CD4-positive, alpha-beta T cell (primary cell): ENCODE results near the gene SLC15A4. TPM values are rescaled to one million over a fixed set of nuclear protein-coding genes. Genes with fewer than 3 reads are reported as not detected.

Experiments used
- ATAC-seq: fragments of 200-7000 bp; cut with Tn5 transposase; one replicate; pipeline ENCODE4 v1.10.0; 2022; ENCODE audit warnings: mild to moderate bottlenecking; ENCODE audit not compliant: poor library complexity
- CTCF ChIA-PET: fragments of 350-600 bp; sonication (Branson Sonifier 250); formaldehyde crosslinking; loops from one replicate; lab custom pipeline; 2021; ENCODE audit warnings: antibody characterized with exemption, inconsistent platforms; lab: Charles Lee
- POLR2A ChIA-PET: fragments of 350-600 bp; sonication (Branson Sonifier 250); formaldehyde crosslinking; loops from one replicate; lab custom pipeline; 2021; ENCODE audit warnings: antibody characterized with exemption, inconsistent platforms; lab: Charles Lee
- DNase-seq, 14 experiments: peaks; one replicate each; pipeline ENCODE4 v3.0.0-alpha.2; 2013 to 2020; ENCODE audit warnings: mixed read lengths in 2 of 14
- H3K27ac ChIP-seq, 2 donors: one replicate each; pipeline versions ENCODE4 v1.5.1 to v1.7.0; 2013; ENCODE audit warnings: low read length in 2 of 2, low read depth in 1 of 2, mild to moderate bottlenecking in 1 of 2
- H3K27me3 ChIP-seq, 2 experiments: 1 replicate in 1 of 2; 2 replicates in 1 of 2; pipeline versions ENCODE4 v1.6.1 to v1.7.0; 2013; ENCODE audit warnings: low read length in 2 of 2, control low read depth in 1 of 2, mild to moderate bottlenecking in 1 of 2, moderate library complexity in 1 of 2; ENCODE audit not compliant: insufficient read depth in 2 of 2, control insufficient read depth in 1 of 2
- H3K36me3 ChIP-seq: one replicate; pipeline ENCODE4 v1.6.1; 2013; ENCODE audit warnings: low read length, control low read depth; ENCODE audit not compliant: insufficient read depth
- H3K4me1 ChIP-seq: one replicate; pipeline ENCODE4 v1.6.1; 2013; ENCODE audit warnings: low read length, control low read depth; ENCODE audit not compliant: insufficient read depth
- H3K4me3 ChIP-seq: one replicate; pipeline ENCODE4 v1.5.1; 2013; ENCODE audit warnings: mild to moderate bottlenecking, low read length, moderate library complexity
- H3K9me3 ChIP-seq, 2 experiments: 1 replicate in 1 of 2; 2 replicates in 1 of 2; pipeline versions ENCODE4 v1.6.1 to v1.7.0; 2013; ENCODE audit warnings: low read length in 2 of 2, mild to moderate bottlenecking in 2 of 2, control low read depth in 1 of 2, moderate library complexity in 1 of 2; ENCODE audit not compliant: control insufficient read depth in 1 of 2, insufficient read depth in 1 of 2
- H3K27ac Mint-ChIP-seq: one replicate; pipeline ENCODE4 v1.8.0; 2020; ENCODE audit warnings: mixed read lengths
- H3K27me3 Mint-ChIP-seq: one replicate; pipeline ENCODE4 v1.8.0; 2021; ENCODE audit warnings: mixed read lengths
- H3K36me3 Mint-ChIP-seq: one replicate; pipeline ENCODE4 v1.8.0; 2021; ENCODE audit warnings: low read depth, mixed read lengths
- H3K4me1 Mint-ChIP-seq: one replicate; pipeline ENCODE4 v1.8.0; 2021; ENCODE audit warnings: low read depth, mixed read lengths
- H3K4me3 Mint-ChIP-seq: one replicate; pipeline ENCODE4 v1.8.0; 2020; ENCODE audit warnings: mild to moderate bottlenecking, mixed read lengths
- H3K9me3 Mint-ChIP-seq: one replicate; pipeline ENCODE4 v1.8.0; 2020; ENCODE audit warnings: mixed read lengths
- CTCF ChIP-seq: fragments of 200-600 bp; IDR thresholded peaks from one replicate; pipeline ENCODE4 v1.8.0; 2022; ENCODE audit warnings: antibody characterized with exemption, mild to moderate bottlenecking
- intact Hi-C, 2 experiments: fragments of 100-400 bp; cut with DNase I in 1 of 2; cut with micrococcal nuclease in 1 of 2; formaldehyde crosslinking; loops; one replicate each; pipeline versions ENCODE4 v1.15.1 to v1.9.0; 2023 to 2025; cut with DNase I, micrococcal nuclease
- total RNA-seq, 174 experiments: library from RNA in 2 of 174; stranded (reverse) in 2 of 174; gene quantifications; one replicate each; pipeline ENCODE4 v1.2.3 and lab custom pipeline; 2021 to 2026

The SLC15A4 gene
- total RNA-seq, 2 experiments from 2014 or later, result 18.4 to 18.5 TPM

- no peak overlapping the region for H3K4me3 Mint-ChIP-seq
- Histone ChIP-seq H3K4me1 (no peaks in the 10 kb centered on the region), H3K27me3 (peaks cover 11 to 26% of the 10 kb centered on the region in 2 experiments), H3K27ac (no peak overlapping the region), H3K4me3 (no peak overlapping the region), H3K9me3 (peaks cover 0 to 8% of the 10 kb centered on the region in 2 experiments), H3K36me3 (no peaks in the 10 kb centered on the region)
- TF ChIP-seq CTCF, result no peak
- no peak overlapping the region for H3K27ac Mint-ChIP-seq
- no peak for DNase-seq
- peaks cover 25% of the 10 kb centered on the region for H3K27me3 Mint-ChIP-seq
- no peak for ATAC-seq
- POLR2A ChIA-PET, result no interaction called here
- H3K9me3 Mint-ChIP-seq, result no peaks in the 10 kb centered on the region
- no peaks in the 10 kb centered on the region for H3K36me3 Mint-ChIP-seq
- CTCF ChIA-PET, result no interaction called here
- no peaks in the 10 kb centered on the region for H3K4me1 Mint-ChIP-seq
- intact Hi-C loops, result no loop called here
Measured at GRCh38 chr12:128856791-128857078, 33.0 kb upstream of the SLC15A4 start.

GRCh38 chr12:128856035-128856790 is 32.5 kb upstream of the SLC15A4 start:
- peaks cover 31% of the 10 kb centered on the region for H3K27me3 Mint-ChIP-seq
- H3K4me3 ChIP-seq, result no peak overlapping the region
- H3K27me3 ChIP-seq, result peaks cover 11 to 26% of the 10 kb centered on the region in 2 experiments
- no peaks in the 10 kb centered on the region for H3K36me3 ChIP-seq
- H3K4me1 Mint-ChIP-seq, result no peaks in the 10 kb centered on the region
- intact Hi-C loops, result no loop called here
- H3K9me3 Mint-ChIP-seq, result no peaks in the 10 kb centered on the region
- no peak for ATAC-seq
- no peak for TF ChIP-seq CTCF
- CTCF ChIA-PET, result no interaction called here
- H3K27ac Mint-ChIP-seq, result no peak overlapping the region
- H3K4me1 ChIP-seq, result no peaks in the 10 kb centered on the region
- POLR2A ChIA-PET, result no interaction called here
- no peak for DNase-seq
- H3K9me3 ChIP-seq, result peaks cover 0 to 8% of the 10 kb centered on the region in 2 experiments
- no peak overlapping the region for H3K27ac ChIP-seq
- no peaks in the 10 kb centered on the region for H3K36me3 Mint-ChIP-seq
- H3K4me3 Mint-ChIP-seq, result no peak overlapping the region

- Mint-ChIP-seq H3K27me3 (peaks cover 47% of the 10 kb centered on the region), H3K4me1 (no peaks in the 10 kb centered on the region), H3K9me3 (no peaks in the 10 kb centered on the region), H3K27ac (no peak overlapping the region), H3K4me3 (no peak overlapping the region), H3K36me3 (no peaks in the 10 kb centered on the region)
- Histone ChIP-seq H3K4me1 (no peaks in the 10 kb centered on the region), H3K27me3 (peaks cover 11 to 26% of the 10 kb centered on the region in 2 experiments), H3K9me3 (peaks cover 0 to 8% of the 10 kb centered on the region in 2 experiments), H3K4me3 (no peak overlapping the region), H3K36me3 (no peaks in the 10 kb centered on the region), H3K27ac (no peak overlapping the region)
- ChIA-PET POLR2A (no interaction called here), CTCF (no interaction called here)
- DNase-seq (no peak), ATAC-seq (no peak)
- no peak for TF ChIP-seq CTCF
- intact Hi-C loops, result no loop called here
Measured at GRCh38 chr12:128853600-128854197, 29.9 kb upstream of the SLC15A4 start.
